SK-N-SH treated with all-trans-retinoic acid at 6 μM for 48 hours (cell line): ENCODE data around the gene VAV3.

Experiments used
- BACH2 ChIP-seq: fragments of 250-450 bp; sonication (Bioruptor Pico); IDR thresholded peaks from 2 replicates; pipeline ENCODE4 v1.9.0; 2021; ENCODE audit warnings: mild to moderate bottlenecking, borderline replicate concordance
- PATZ1 ChIP-seq: fragments of 250-450 bp; sonication (Bioruptor Pico); IDR thresholded peaks from 2 replicates; pipeline ENCODE4 v1.8.0; 2020; ENCODE audit warnings: mild to moderate bottlenecking, moderate library complexity, borderline replicate concordance
- POU6F1 ChIP-seq: fragments of 250-450 bp; sonication (Bioruptor Pico); IDR thresholded peaks from 2 replicates; pipeline ENCODE4 v1.8.0; 2021; ENCODE audit warnings: low read depth, mild to moderate bottlenecking, moderate library complexity, borderline replicate concordance
- RARB ChIP-seq: fragments of 250-450 bp; sonication (Bioruptor Pico); IDR thresholded peaks from 2 replicates; pipeline ENCODE4 v1.8.0; 2021; ENCODE audit warnings: mild to moderate bottlenecking, moderate library complexity
- TOX ChIP-seq: fragments of 250-450 bp; sonication (Bioruptor Pico); IDR thresholded peaks from 2 replicates; pipeline ENCODE4 v1.8.0; 2021; ENCODE audit warnings: mild to moderate bottlenecking, moderate library complexity, borderline replicate concordance
- ZFP30 ChIP-seq: fragments of 450-650 bp; formaldehyde crosslinking; IDR thresholded peaks from 2 replicates; pipeline ENCODE4 v1.5.0; 2022; ENCODE audit warnings: mild to moderate bottlenecking, moderate library complexity

DNA sequence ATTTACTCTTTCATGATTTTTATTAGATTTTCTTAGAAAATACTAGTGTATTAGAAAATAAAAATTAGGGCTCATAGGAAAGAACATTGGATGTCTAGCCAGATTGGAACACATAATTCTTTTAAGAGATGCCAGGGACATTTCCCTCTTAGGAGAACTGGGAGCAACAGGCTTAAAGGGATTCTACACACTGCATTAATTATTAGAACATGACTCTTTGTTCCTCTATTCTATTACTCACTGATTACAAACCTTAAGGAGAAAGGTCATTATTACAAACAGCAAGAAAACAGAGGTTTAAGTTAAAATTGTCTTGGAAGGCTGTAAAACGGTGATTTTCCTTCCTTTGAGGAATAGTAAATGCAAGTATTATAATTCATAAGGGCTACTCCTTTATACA is 32.9 kb upstream of the VAV3 start:
- TF ChIP-seq POU6F1 (CRISPR knock-in tag) (no peak), PATZ1 (CRISPR knock-in tag) (no peak), BACH2 (no peak), ZFP30 (no peak), RARB (CRISPR knock-in tag) (no peak), TOX (CRISPR knock-in tag) (no peak)
